Suppressor macrophage (primary cell): ENCODE measurements around the gene TMA7B.
A peak's percentile ranks its signal among the peaks of the same experiment; 100 is the strongest.

Source experiments
- DNase-seq, 4 experiments: peaks; one replicate each; pipeline ENCODE4 v3.0.0-alpha.2; 2020 to 2022

TMA7B gene

GRCh38 chr22:40001800-40002577 lies 41.8 kb downstream of the TMA7B start:
- DNase-seq: no peak

- DNase-seq: no peak
These were observed 42.9 kb downstream of the TMA7B start for GRCh38 chr22:40002935-40003715.

GRCh38 chr22:40004836-40005235 lies 44.6 kb downstream of the TMA7B start:
- no peak for DNase-seq

- DNase-seq: no peak
These were observed 46.4 kb downstream of the TMA7B start for GRCh38 chr22:40006641-40007040.

GRCh38 chr22:40007853-40008710 lies 47.9 kb downstream of the TMA7B start:
- peak; percentile 80 to 87 (median 82) for DNase-seq

GRCh38 chr22:40008726-40009291 lies 48.6 kb downstream of the TMA7B start:
- DNase-seq: no peak

- DNase-seq: no peak
These were observed 49.1 kb downstream of the TMA7B start for GRCh38 chr22:40009292-40009774.

- peak; percentile 12 to 44 (median 40) for DNase-seq
These were observed 49.9 kb downstream of the TMA7B start for GRCh38 chr22:40009951-40010671.

GRCh38 chr22:40010746-40011145 lies 50.5 kb downstream of the TMA7B start:
- no peak for DNase-seq
